ENCODE results near the gene RAD23B. TPM values are rescaled to one million over a fixed set of nuclear protein-coding genes. Genes with fewer than 3 reads are reported as not detected.

The RAD23B gene
- polyA plus RNA-seq, 4 donors, result 136 to 160 (median 154) TPM

- no peak for DNase-seq (ENCODE audit: low read depth in 4 of 4, low spot score in 3 of 4)
Measured at GRCh38 chr9:107363516-107364152, 80.6 kb downstream of the RAD23B start.

GRCh38 chr9:107367727-107368502 lies 84.8 kb downstream of the RAD23B start:
- DNase-seq (ENCODE audit: low read depth in 4 of 4, low spot score in 3 of 4), result no peak

- DNase-seq (ENCODE audit: low read depth in 4 of 4, low spot score in 3 of 4), result no peak
Measured at GRCh38 chr9:107368696-107369095, 85.6 kb downstream of the RAD23B start.

- no peak for DNase-seq (ENCODE audit: low read depth in 4 of 4, low spot score in 3 of 4)
Measured at GRCh38 chr9:107373809-107374208, 90.7 kb downstream of the RAD23B start.

GRCh38 chr9:107375001-107375400 lies 91.9 kb downstream of the RAD23B start:
- no peak for DNase-seq (ENCODE audit: low read depth in 4 of 4, low spot score in 3 of 4)

GRCh38 chr9:107375651-107376369 lies 92.7 kb downstream of the RAD23B start:
- DNase-seq (ENCODE audit: low read depth in 4 of 4, low spot score in 3 of 4), result no peak

- DNase-seq (ENCODE audit: low read depth in 4 of 4, low spot score in 3 of 4), result no peak
Measured at GRCh38 chr9:107378006-107378405, 94.9 kb downstream of the RAD23B start.

Other genes with a start within 250 kb of the RAD23B start
- gene KLF4, start 206.5 kb downstream of the RAD23B start, polyA plus RNA-seq (ENCODE audit: insufficient read length in 4 of 4), result 10 to 100 TPM in 1 of 4 donors, 1 to 10 TPM in 3; 7.9 to 11.0 (median 8.8) TPM